Ectodermal cell (in vitro differentiated cells): ENCODE results near the gene CIB1.
A peak's percentile ranks its signal among the peaks of the same experiment; 100 is the strongest.

Experiments used
- H3K27ac ChIP-seq: 2 replicates; pipeline ENCODE4 v1.7.0; 2013; ENCODE audit warnings: mild to moderate bottlenecking, low read depth, low read length; ENCODE audit not compliant: insufficient read depth, poor library complexity, severe bottlenecking
- H3K27me3 ChIP-seq: 2 replicates; pipeline ENCODE4 v1.7.0; 2013; ENCODE audit warnings: mild to moderate bottlenecking, low read length; ENCODE audit not compliant: insufficient read depth, control insufficient read depth, poor library complexity, severe bottlenecking
- H3K36me3 ChIP-seq: one replicate; pipeline ENCODE4 v1.7.0; 2013; ENCODE audit warnings: low read length; ENCODE audit not compliant: control insufficient read depth, insufficient read depth
- H3K4me1 ChIP-seq: one replicate; pipeline ENCODE4 v1.7.0; 2013; ENCODE audit warnings: low read length; ENCODE audit not compliant: control insufficient read depth, insufficient read depth
- H3K4me3 ChIP-seq: 2 replicates; pipeline ENCODE4 v1.7.0; 2013; ENCODE audit warnings: low read depth, low read length, control low read depth; ENCODE audit not compliant: insufficient read depth
- H3K9me3 ChIP-seq: 2 replicates; pipeline ENCODE4 v1.7.0; 2013; ENCODE audit warnings: mild to moderate bottlenecking, low read length, moderate library complexity; ENCODE audit not compliant: control insufficient read depth
- WGBS, 2 experiments: methylation state at CpG; one replicate each; pipeline ENCODE4 v1.1.7; 2013; ENCODE audit warnings: missing lambda C conversion rate in 2 of 2; 5-methylcytosine and 5-hydroxymethylcytosine counted together

Gene CIB1

GRCh38 chr15:90184786-90185704 lies 48.7 kb downstream of the CIB1 start:
- Histone ChIP-seq H3K9me3 (no peaks in the 10 kb centered on the region), H3K4me3 (peak overlapping the region; percentile 67), H3K36me3 (no peaks in the 10 kb centered on the region), H3K27me3 (no peaks in the 10 kb centered on the region), H3K27ac (peak overlapping the region; percentile 55), H3K4me1 (peaks cover 3% of the 10 kb centered on the region)
- 4 to 5% methylated on average over 67 of the region's 67 CpGs for WGBS, 2 experiments

GRCh38 chr15:90184119-90184785 lies 49.5 kb downstream of the CIB1 start:
- Histone ChIP-seq H3K27me3 (no peaks in the 10 kb centered on the region), H3K27ac (no peak overlapping the region), H3K4me1 (peaks cover 3% of the 10 kb centered on the region), H3K36me3 (no peaks in the 10 kb centered on the region), H3K9me3 (no peaks in the 10 kb centered on the region), H3K4me3 (peak overlapping the region; percentile 67)
- WGBS, 2 experiments = 56 to 58% methylated on average over 27 of the region's 27 CpGs

GRCh38 chr15:90181776-90182175 lies 52.0 kb downstream of the CIB1 start:
- Histone ChIP-seq H3K27ac (no peak overlapping the region), H3K27me3 (no peaks in the 10 kb centered on the region)
- WGBS, 2 experiments = 59 to 75% methylated on average over 2 of the region's 2 CpGs

More at GRCh38 chr15:90181776-90182175, 52.0 kb downstream of the CIB1 start:
- peaks cover 3% of the 10 kb centered on the region for H3K4me1 ChIP-seq
- no peak overlapping the region for H3K4me3 ChIP-seq
- no peaks in the 10 kb centered on the region for H3K36me3 ChIP-seq
- H3K9me3 ChIP-seq = no peaks in the 10 kb centered on the region
